Activated naive CD4-positive, alpha-beta T cell treated with anti-CD3 and anti-CD28 coated beads, Interleukin-2, amount 50 U/mL, for 24 hours (primary cell): ENCODE measurements around the gene LDB2.
"Not testable (repeated sequence)": the region's sequence is repeated elsewhere in the genome, so short reads cannot be mapped to it uniquely, and the experiment has no call there.

Experiments
- H3K27ac Mint-ChIP-seq: one replicate; pipeline ENCODE4 v1.8.0; 2021; ENCODE audit warnings: mild to moderate bottlenecking, mixed read lengths
- H3K27me3 Mint-ChIP-seq: one replicate; pipeline ENCODE4 v1.8.0; 2021; ENCODE audit warnings: mixed read lengths
- H3K36me3 Mint-ChIP-seq: one replicate; pipeline ENCODE4 v1.8.0; 2021; ENCODE audit warnings: mixed read lengths
- H3K4me1 Mint-ChIP-seq: one replicate; pipeline ENCODE4 v1.8.0; 2021; ENCODE audit warnings: mixed read lengths
- H3K4me3 Mint-ChIP-seq: one replicate; pipeline ENCODE4 v1.8.0; 2021; ENCODE audit warnings: mild to moderate bottlenecking, mixed read lengths
- H3K9me3 Mint-ChIP-seq: one replicate; pipeline ENCODE4 v1.8.0; 2021; ENCODE audit warnings: mixed read lengths

The LDB2 gene

GRCh38 chr4:16530688-16531635, 367.5 kb downstream of the LDB2 start:
- H3K9me3 Mint-ChIP-seq: no peaks in the 10 kb centered on the region
- H3K4me3 Mint-ChIP-seq: no peak overlapping the region
- no peak overlapping the region for H3K27ac Mint-ChIP-seq
- H3K4me1 Mint-ChIP-seq: no peaks in the 10 kb centered on the region
- H3K36me3 Mint-ChIP-seq: no peaks in the 10 kb centered on the region
- H3K27me3 Mint-ChIP-seq: no peaks in the 10 kb centered on the region

GRCh38 chr4:16524911-16525554, 373.4 kb downstream of the LDB2 start:
- Mint-ChIP-seq H3K4me3 (no peak overlapping the region), H3K4me1 (no peaks in the 10 kb centered on the region)

GRCh38 chr4:16524406-16524805, 374.0 kb downstream of the LDB2 start:
- Mint-ChIP-seq H3K9me3 (no peaks in the 10 kb centered on the region), H3K4me3 (no peak overlapping the region), H3K4me1 (no peaks in the 10 kb centered on the region), H3K36me3 (no peaks in the 10 kb centered on the region), H3K27ac (no peak overlapping the region), H3K27me3 (no peaks in the 10 kb centered on the region)

More at GRCh38 chr4:16524911-16525554, 373.4 kb downstream of the LDB2 start:
- Mint-ChIP-seq H3K36me3 (no peaks in the 10 kb centered on the region), H3K27me3 (no peaks in the 10 kb centered on the region), H3K9me3 (no peaks in the 10 kb centered on the region), H3K27ac (no peak overlapping the region)

- not testable (repeated sequence) for H3K27ac Mint-ChIP-seq, H3K4me1 Mint-ChIP-seq, H3K36me3 Mint-ChIP-seq, H3K9me3 Mint-ChIP-seq, H3K27me3 Mint-ChIP-seq, H3K4me3 Mint-ChIP-seq
These were observed 374.9 kb downstream of the LDB2 start for GRCh38 chr4:16523526-16523925.

GRCh38 chr4:16521156-16521915, 377.1 kb downstream of the LDB2 start:
- no peak overlapping the region for H3K27ac Mint-ChIP-seq
- no peaks in the 10 kb centered on the region for H3K4me1 Mint-ChIP-seq
- no peaks in the 10 kb centered on the region for H3K36me3 Mint-ChIP-seq
- no peaks in the 10 kb centered on the region for H3K9me3 Mint-ChIP-seq
- H3K27me3 Mint-ChIP-seq: no peaks in the 10 kb centered on the region
- H3K4me3 Mint-ChIP-seq: no peak overlapping the region

- H3K27me3 Mint-ChIP-seq: no peaks in the 10 kb centered on the region
- no peak overlapping the region for H3K4me3 Mint-ChIP-seq
- H3K9me3 Mint-ChIP-seq: no peaks in the 10 kb centered on the region
- no peaks in the 10 kb centered on the region for H3K36me3 Mint-ChIP-seq
- H3K4me1 Mint-ChIP-seq: no peaks in the 10 kb centered on the region
- H3K27ac Mint-ChIP-seq: no peak overlapping the region
These were observed 381.5 kb downstream of the LDB2 start for GRCh38 chr4:16516796-16517439.

- Mint-ChIP-seq H3K36me3 (no peaks in the 10 kb centered on the region), H3K4me3 (no peak overlapping the region), H3K27ac (no peak overlapping the region), H3K4me1 (no peaks in the 10 kb centered on the region), H3K9me3 (no peaks in the 10 kb centered on the region), H3K27me3 (no peaks in the 10 kb centered on the region)
These were observed 384.6 kb downstream of the LDB2 start for GRCh38 chr4:16513876-16514275.

- Mint-ChIP-seq H3K36me3 (no peaks in the 10 kb centered on the region), H3K4me1 (no peaks in the 10 kb centered on the region), H3K9me3 (no peaks in the 10 kb centered on the region), H3K4me3 (no peak overlapping the region), H3K27ac (no peak overlapping the region), H3K27me3 (no peaks in the 10 kb centered on the region)
These were observed 389.5 kb downstream of the LDB2 start for GRCh38 chr4:16508968-16509367.

- H3K4me3 Mint-ChIP-seq: no peak overlapping the region
- H3K4me1 Mint-ChIP-seq: no peaks in the 10 kb centered on the region
- H3K9me3 Mint-ChIP-seq: no peaks in the 10 kb centered on the region
- H3K27ac Mint-ChIP-seq: no peak overlapping the region
- no peaks in the 10 kb centered on the region for H3K27me3 Mint-ChIP-seq
- H3K36me3 Mint-ChIP-seq: no peaks in the 10 kb centered on the region
These were observed 392.7 kb downstream of the LDB2 start for GRCh38 chr4:16505726-16506125.

- no peak overlapping the region for H3K27ac Mint-ChIP-seq
- no peaks in the 10 kb centered on the region for H3K4me1 Mint-ChIP-seq
- no peaks in the 10 kb centered on the region for H3K36me3 Mint-ChIP-seq
- no peaks in the 10 kb centered on the region for H3K9me3 Mint-ChIP-seq
- H3K27me3 Mint-ChIP-seq: no peaks in the 10 kb centered on the region
- no peak overlapping the region for H3K4me3 Mint-ChIP-seq
These were observed 393.2 kb downstream of the LDB2 start for GRCh38 chr4:16505267-16505666.

GRCh38 chr4:16503421-16504100, 394.9 kb downstream of the LDB2 start:
- H3K4me1 Mint-ChIP-seq: no peaks in the 10 kb centered on the region
- H3K4me3 Mint-ChIP-seq: no peak overlapping the region
- no peaks in the 10 kb centered on the region for H3K27me3 Mint-ChIP-seq
- no peaks in the 10 kb centered on the region for H3K9me3 Mint-ChIP-seq
- H3K27ac Mint-ChIP-seq: no peak overlapping the region
- H3K36me3 Mint-ChIP-seq: no peaks in the 10 kb centered on the region

GRCh38 chr4:16498978-16499377, 399.5 kb downstream of the LDB2 start:
- Mint-ChIP-seq H3K27ac (no peak overlapping the region), H3K9me3 (no peaks in the 10 kb centered on the region), H3K36me3 (no peaks in the 10 kb centered on the region), H3K4me1 (no peaks in the 10 kb centered on the region), H3K4me3 (no peak overlapping the region), H3K27me3 (no peaks in the 10 kb centered on the region)

- Mint-ChIP-seq H3K9me3 (no peaks in the 10 kb centered on the region), H3K36me3 (no peaks in the 10 kb centered on the region), H3K4me3 (no peak overlapping the region), H3K27ac (no peak overlapping the region), H3K27me3 (no peaks in the 10 kb centered on the region), H3K4me1 (no peaks in the 10 kb centered on the region)
These were observed 401.9 kb downstream of the LDB2 start for GRCh38 chr4:16496501-16496900.

- Mint-ChIP-seq H3K27ac (no peak overlapping the region), H3K36me3 (no peaks in the 10 kb centered on the region), H3K4me3 (no peak overlapping the region), H3K4me1 (no peaks in the 10 kb centered on the region), H3K27me3 (no peaks in the 10 kb centered on the region), H3K9me3 (peaks cover 8% of the 10 kb centered on the region)
These were observed 405.6 kb downstream of the LDB2 start for GRCh38 chr4:16492872-16493271.

GRCh38 chr4:16489226-16489625, 409.2 kb downstream of the LDB2 start:
- H3K4me1 Mint-ChIP-seq: no peaks in the 10 kb centered on the region
- peaks cover 8% of the 10 kb centered on the region for H3K9me3 Mint-ChIP-seq

More at GRCh38 chr4:16489226-16489625, 409.2 kb downstream of the LDB2 start:
- Mint-ChIP-seq H3K27me3 (no peaks in the 10 kb centered on the region), H3K27ac (no peak overlapping the region), H3K36me3 (no peaks in the 10 kb centered on the region), H3K4me3 (no peak overlapping the region)
